ENCODE results near the gene FERMT3. TPM values are rescaled to one million over a fixed set of nuclear protein-coding genes. Genes with fewer than 3 reads are reported as not detected.

Gene FERMT3
- total and polyA plus RNA-seq, 2 of the 13 experiments (the other 11 are each of a cell fraction or from before 2014, with no cell fraction given) = 0.29 TPM; not detected in 1

DNA sequence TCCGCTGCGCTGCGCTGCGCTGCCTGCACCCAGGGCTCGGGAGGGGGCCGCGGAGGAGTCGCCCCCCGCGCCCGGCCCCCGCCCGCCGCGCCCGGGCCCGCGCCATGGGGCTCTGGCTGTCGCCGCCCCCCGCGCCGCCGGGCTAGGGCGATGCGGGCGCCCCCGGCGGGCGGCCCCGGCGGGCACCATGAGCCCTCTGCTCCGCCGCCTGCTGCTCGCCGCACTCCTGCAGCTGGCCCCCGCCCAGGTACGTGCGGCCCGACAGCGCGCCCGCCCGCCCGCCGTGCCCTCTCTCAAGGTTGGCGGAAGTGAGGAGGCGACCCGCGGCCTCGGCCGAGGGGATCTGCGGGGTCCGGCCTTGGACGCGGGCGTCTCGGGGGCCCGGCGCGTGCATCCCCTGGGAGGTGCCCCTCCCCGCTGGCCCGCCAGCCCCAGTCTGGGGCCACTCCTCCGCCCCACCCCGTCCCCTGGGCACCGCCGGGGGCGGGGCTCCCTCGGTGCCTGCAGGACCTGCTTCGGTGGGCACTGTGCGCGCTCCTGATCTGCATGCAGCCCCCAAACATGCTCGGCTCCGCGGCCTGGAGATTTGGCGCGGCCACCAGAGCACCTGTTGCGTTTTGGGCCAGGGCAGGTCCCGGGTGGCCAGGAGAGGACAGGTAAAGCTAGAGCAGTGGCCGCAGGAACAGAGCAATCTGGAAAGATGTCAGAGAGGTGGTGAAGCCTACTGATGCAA, 28.3 kb downstream of the FERMT3 start (continued):
- TF ChIP-seq, protein P1, sequence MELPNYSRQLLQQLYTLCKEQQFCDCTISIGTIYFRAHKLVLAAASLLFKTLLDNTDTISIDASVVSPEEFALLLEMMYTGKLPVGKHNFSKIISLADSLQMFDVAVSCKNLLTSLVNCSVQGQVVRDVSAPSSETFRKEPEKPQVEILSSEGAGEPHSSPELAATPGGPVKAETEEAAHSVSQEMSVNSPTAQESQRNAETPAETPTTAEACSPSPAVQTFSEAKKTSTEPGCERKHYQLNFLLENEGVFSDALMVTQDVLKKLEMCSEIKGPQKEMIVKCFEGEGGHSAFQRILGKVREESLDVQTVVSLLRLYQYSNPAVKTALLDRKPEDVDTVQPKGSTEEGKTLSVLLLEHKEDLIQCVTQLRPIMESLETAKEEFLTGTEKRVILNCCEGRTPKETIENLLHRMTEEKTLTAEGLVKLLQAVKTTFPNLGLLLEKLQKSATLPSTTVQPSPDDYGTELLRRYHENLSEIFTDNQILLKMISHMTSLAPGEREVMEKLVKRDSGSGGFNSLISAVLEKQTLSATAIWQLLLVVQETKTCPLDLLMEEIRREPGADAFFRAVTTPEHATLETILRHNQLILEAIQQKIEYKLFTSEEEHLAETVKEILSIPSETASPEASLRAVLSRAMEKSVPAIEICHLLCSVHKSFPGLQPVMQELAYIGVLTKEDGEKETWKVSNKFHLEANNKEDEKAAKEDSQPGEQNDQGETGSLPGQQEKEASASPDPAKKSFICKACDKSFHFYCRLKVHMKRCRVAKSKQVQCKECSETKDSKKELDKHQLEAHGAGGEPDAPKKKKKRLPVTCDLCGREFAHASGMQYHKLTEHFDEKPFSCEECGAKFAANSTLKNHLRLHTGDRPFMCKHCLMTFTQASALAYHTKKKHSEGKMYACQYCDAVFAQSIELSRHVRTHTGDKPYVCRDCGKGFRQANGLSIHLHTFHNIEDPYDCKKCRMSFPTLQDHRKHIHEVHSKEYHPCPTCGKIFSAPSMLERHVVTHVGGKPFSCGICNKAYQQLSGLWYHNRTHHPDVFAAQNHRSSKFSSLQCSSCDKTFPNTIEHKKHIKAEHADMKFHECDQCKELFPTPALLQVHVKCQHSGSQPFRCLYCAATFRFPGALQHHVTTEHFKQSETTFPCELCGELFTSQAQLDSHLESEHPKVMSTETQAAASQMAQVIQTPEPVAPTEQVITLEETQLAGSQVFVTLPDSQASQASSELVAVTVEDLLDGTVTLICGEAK (IDR thresholded peaks at IDR 0.05) = no peak
- TF ChIP-seq, protein P1 (CRISPR knock-in tag; IDR thresholded peaks at IDR 0.05) = no peak
- TF ChIP-seq ZNF790 (CRISPR knock-in tag; IDR thresholded peaks at IDR 0.05; ENCODE audit: borderline replicate concordance) (peak; percentile 60; the same call in 1 of the 2 replicates), EP300 (IDR thresholded peaks at IDR 0.05; ENCODE audit: low read depth in 2 of 2, low read length in 2 of 2) (no peak), EP300 (CRISPR knock-in tag; IDR thresholded peaks at IDR 0.05; ENCODE audit: borderline replicate concordance) (no peak), PAWR (CRISPR knock-in tag; IDR thresholded peaks at IDR 0.05; ENCODE audit: borderline replicate concordance) (no peak), TCF7L2 (IDR thresholded peaks at IDR 0.05; ENCODE audit: low read depth, low read length) (no peak), ZNF260 (CRISPR knock-in tag; IDR thresholded peaks at IDR 0.05; ENCODE audit: borderline replicate concordance, low read depth) (no peak), SUZ12 (IDR thresholded peaks at IDR 0.05; ENCODE audit: low read depth, low read length) (no peak), ZNF441 (CRISPR knock-in tag; IDR thresholded peaks at IDR 0.05; ENCODE audit: borderline replicate concordance) (0 out of 2 replicates have a peak, but pooled peaks have one; percentile 17), SIX1 (CRISPR knock-in tag; IDR thresholded peaks at IDR 0.05; ENCODE audit: borderline replicate concordance) (no peak), SPEN (CRISPR knock-in tag; IDR thresholded peaks at IDR 0.05; ENCODE audit: low read depth) (peak; percentile 69; the same call in 1 of the 2 replicates), NCOA1 (CRISPR knock-in tag; IDR thresholded peaks at IDR 0.05) (no peak), TCF7 (IDR thresholded peaks at IDR 0.05; ENCODE audit: low read depth) (no peak)
- TF ChIP-seq, protein P2, sequence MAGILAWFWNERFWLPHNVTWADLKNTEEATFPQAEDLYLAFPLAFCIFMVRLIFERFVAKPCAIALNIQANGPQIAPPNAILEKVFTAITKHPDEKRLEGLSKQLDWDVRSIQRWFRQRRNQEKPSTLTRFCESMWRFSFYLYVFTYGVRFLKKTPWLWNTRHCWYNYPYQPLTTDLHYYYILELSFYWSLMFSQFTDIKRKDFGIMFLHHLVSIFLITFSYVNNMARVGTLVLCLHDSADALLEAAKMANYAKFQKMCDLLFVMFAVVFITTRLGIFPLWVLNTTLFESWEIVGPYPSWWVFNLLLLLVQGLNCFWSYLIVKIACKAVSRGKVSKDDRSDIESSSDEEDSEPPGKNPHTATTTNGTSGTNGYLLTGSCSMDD (CRISPR knock-in tag; IDR thresholded peaks at IDR 0.05) = no peak
- TF ChIP-seq, protein P3, sequence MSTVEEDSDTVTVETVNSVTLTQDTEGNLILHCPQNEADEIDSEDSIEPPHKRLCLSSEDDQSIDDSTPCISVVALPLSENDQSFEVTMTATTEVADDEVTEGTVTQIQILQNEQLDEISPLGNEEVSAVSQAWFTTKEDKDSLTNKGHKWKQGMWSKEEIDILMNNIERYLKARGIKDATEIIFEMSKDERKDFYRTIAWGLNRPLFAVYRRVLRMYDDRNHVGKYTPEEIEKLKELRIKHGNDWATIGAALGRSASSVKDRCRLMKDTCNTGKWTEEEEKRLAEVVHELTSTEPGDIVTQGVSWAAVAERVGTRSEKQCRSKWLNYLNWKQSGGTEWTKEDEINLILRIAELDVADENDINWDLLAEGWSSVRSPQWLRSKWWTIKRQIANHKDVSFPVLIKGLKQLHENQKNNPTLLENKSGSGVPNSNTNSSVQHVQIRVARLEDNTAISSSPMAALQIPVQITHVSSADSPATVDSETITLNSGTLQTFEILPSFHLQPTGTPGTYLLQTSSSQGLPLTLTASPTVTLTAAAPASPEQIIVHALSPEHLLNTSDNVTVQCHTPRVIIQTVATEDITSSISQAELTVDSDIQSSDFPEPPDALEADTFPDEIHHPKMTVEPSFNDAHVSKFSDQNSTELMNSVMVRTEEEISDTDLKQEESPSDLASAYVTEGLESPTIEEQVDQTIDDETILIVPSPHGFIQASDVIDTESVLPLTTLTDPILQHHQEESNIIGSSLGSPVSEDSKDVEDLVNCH (CRISPR knock-in tag; IDR thresholded peaks at IDR 0.05) = no peak
